Muscle of arm (tissue), 12 donors: ENCODE data around the gene TMEM269. TPM values are rescaled to one million over a fixed set of nuclear protein-coding genes. Genes with fewer than 3 reads are reported as not detected.
"Not testable (repeated sequence)": the region's sequence is repeated elsewhere in the genome, so short reads cannot be mapped to it uniquely, and the experiment has no call there.

Experiments
- DNase-seq: peaks from one replicate; pipeline ENCODE4 v3.0.0-alpha.2; 2013
- polyA plus RNA-seq, 12 donors: library from polyadenylated mRNA; unstranded; fragments of 120-200 nt; gene quantifications; one replicate each; pipeline ENCODE4 v1.2.1, GENCODE V29; 2013; ENCODE audit not compliant: insufficient read length in 12 of 12

The TMEM269 gene
- polyA plus RNA-seq, 12 donors, result 0.41 to 1.2 (median 0.79) TPM; not detected in 2

GRCh38 chr1:42769811-42770210, 15.0 kb upstream of the TMEM269 start:
- no peak for DNase-seq

DNA sequence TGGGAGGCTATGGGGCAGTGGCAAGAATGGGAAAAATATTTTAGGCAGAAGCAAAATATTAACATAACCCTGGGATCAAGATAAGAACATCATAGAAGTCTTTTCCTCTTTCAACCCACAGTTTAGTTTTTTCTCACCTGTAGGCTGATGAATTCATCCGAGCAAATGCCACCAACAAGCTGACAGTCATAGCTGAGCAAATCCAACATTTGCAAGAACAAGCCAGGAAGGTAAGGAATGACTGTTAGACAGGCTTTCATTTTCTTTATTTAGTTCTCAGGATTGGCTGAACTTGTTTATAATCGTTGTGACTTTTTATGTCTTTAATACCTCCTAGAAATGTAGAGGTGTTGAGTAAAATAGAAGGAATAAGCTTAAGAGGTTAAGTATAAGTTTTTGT, 11.4 kb upstream of the TMEM269 start:
- DNase-seq, result no peak

DNA sequence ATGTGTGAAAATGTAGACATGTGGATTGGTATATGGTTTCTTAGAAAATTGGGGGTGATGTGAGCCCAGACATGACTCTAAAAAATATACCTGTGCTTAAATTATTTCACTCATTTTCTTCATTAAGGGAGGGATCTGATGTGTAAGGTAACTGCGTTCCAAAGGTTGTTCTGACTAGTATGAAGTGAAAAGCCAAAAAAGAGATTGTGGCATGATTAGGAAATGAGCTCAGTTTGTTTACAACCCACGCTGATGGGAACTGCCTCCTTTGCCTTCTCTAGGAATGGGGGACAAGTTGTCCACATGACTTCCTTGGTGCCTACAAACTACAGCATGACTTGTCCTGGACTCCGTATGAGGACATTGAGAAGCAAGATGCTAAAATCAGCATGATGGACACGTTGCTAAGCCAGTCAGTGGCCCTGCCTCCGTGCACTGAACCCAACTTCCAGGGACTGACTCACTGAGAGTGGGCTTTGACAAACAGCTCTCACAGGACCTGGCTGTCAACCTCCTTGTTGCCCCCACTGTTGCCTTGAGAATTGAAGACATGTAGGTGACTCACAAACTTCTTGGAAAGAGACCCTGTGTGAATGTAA, 9.8 kb upstream of the TMEM269 start:
- no peak for DNase-seq

DNA sequence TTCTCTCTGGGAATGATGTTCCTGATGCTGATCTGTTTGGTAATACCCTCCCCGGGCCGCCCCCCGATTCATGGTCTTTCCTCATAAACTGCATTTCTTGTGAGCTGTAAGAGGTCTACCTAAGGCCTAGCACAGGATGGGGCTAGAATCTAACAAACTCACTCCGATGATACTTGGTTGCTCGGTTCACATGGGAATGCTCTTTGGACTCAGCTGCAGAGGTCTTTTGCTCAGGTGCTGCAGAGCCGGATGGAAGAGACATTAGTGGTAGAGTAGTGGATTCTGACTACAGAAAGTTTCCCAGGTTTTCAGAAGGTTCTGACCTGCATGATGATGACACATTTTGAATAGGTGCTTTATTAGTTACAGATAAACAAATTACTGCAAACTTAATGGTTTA, 8.3 kb upstream of the TMEM269 start:
- no peak for DNase-seq

- no peak for DNase-seq
Observed at GRCh38 chr1:42777852-42778251, 6.9 kb upstream of the TMEM269 start.

DNA sequence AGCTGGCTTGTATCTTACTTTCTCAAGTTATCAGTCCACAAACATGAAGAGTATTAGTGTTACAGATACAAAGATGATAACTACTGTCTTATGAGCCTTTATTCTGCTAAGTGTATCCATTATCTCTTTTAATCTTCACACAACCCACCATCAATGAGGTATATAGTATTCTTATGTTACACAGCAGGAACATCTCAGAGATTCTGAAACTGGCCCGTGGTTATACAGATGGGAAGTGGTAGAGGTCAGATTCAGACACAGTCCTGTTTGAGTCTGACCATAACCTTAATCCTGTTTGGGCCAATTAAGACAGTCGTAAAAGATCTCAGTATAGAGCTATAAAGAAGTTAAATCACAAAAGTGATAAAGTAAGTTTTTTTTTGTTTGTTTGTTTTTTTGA, 5.1 kb upstream of the TMEM269 start:
- no peak for DNase-seq

- DNase-seq, result no peak
Observed at GRCh38 chr1:42780176-42780575, 4.6 kb upstream of the TMEM269 start.

- DNase-seq, result no peak
Observed at GRCh38 chr1:42783092-42783491, 1.7 kb upstream of the TMEM269 start.

- DNase-seq, result no peak
Observed at GRCh38 chr1:42784547-42784945, 245 bp upstream of the TMEM269 start.

DNA sequence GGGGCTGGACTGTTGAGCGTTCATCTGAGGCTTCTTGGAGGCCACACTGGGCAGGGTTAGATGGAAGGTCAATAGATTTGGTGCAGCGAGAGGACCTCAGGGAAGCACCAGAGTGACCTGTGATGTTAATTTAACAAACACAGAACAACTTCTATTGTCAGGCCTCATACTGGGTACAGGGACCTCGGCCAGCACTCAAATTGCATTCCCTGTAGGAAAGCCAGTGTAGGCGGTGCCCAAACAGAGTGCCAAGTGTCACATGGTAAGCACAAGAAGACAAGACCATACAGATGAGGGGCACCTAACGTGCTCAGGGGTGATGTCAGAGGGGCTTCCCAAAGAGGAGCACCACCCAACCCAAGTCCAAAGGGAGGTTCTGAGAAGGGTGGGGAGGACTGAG, 1.3 kb downstream of the TMEM269 start:
- DNase-seq, result no peak

GRCh38 chr1:42788021-42788420, 3.2 kb downstream of the TMEM269 start:
- no peak for DNase-seq

GRCh38 chr1:42793824-42794223, 9.0 kb downstream of the TMEM269 start:
- DNase-seq, result no peak

- no peak for DNase-seq
Observed at GRCh38 chr1:42797414-42797813, 12.6 kb downstream of the TMEM269 start.

DNA sequence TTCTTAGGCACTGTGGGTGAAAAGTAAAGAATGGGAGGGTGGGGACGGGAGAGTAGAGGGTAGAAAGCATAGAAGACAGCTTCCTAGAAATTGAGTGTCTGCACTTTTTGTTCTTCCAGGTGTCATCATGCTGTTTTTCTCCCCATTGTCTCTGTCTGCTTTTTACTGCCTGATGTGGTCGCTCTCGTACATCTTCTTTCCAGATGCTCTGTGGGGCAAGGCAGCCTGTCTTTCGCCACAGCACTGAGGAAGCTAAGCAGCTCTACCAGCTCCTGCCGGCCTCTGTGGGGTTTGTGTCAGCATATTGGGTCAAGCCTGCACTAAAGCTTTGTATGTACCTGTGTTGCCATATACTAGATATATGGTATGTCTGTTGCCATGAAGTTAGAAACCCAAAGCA, 13.2 kb downstream of the TMEM269 start:
- DNase-seq, result no peak

DNA sequence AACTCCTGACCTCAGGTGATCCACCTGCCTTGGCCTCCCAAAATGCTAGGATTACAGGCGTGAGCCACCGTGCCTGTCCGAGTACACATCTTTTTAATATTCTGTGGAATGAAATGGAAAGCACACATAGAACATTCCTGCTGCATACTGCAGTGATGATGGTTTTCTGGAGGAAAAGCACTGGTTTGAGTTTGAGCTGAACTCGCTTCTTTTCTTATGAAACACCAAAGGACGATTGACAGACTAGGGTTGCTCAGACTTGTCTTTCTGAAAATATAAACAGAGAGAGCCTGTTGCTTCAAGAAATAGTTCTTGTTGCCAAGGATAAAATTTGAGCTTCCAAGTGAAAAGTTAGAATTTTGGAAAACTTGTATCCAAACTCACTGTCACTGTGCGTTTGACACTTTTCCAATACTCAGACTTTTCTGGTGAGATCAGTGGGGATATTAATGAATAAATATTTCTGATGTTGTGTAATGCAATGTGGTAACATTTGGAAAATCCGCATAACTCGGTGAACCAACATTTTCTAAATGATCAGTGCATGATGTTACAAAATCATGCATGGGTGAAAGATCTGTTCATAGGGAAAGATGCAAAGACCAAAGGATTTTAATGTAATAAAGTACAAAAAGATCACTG, 17.2 kb downstream of the TMEM269 start:
- DNase-seq, result peak; percentile 48

DNA sequence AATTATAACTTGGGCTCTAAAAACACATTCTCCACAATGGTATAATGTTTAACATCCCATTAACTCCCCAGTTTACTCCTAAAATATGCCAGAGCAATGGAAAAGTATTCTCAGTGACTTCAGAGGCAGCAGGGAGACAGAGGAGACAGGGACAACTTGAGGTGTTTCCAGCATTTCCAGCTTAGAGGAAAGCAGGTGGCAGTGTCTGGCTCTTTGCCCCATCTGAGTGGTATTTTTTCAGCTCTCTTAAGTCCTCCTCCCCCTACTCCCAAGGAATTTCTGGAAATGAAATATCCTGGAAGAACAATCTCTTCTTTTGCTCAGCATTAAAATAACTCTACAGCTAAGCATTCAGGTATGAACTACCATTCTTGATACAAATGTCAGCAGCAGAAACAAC, 21.4 kb downstream of the TMEM269 start:
- DNase-seq, result no peak

DNA sequence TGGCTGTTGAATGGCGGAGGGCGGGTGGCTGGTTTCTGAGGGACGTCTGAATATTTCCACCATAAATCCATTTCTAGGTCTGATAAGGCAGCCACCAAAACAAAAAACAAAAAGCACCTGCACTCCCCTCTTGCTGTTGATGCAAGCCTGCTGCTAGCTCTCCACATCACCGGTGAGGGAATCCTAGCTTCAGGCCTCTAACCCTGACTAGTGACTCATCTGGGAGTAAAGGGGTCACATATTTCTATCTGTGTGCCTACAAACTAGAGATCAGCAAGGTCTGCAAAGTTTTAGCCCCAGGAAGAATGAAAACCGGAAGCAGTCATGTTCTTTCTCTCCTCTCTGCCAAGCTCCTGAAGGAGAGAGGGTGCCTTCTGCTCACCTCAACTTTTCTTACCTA, 21.8 kb downstream of the TMEM269 start:
- DNase-seq, result no peak

- DNase-seq, result no peak
Observed at GRCh38 chr1:42807056-42807668, 22.4 kb downstream of the TMEM269 start.

DNA sequence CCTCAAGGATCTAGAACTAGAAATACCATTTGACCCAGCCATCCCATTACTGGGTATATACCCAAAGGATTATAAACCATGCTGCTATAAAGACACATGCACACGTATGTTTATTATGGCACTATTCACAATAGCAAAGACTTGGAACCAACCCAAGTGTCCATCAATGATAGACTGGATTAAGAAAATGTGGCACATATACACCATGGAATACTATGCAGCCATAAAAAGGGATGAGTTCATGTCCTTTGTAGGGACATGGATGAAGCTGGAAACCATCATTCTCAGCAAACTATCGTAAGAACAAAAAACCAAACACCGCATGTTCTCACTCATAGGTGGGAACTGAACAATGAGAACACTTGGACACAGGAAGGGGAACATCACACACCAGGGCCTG, 30.0 kb downstream of the TMEM269 start:
- DNase-seq, result not testable (repeated sequence)

GRCh38 chr1:42815941-42816584, 31.3 kb downstream of the TMEM269 start:
- DNase-seq, result peak; percentile 31

DNA sequence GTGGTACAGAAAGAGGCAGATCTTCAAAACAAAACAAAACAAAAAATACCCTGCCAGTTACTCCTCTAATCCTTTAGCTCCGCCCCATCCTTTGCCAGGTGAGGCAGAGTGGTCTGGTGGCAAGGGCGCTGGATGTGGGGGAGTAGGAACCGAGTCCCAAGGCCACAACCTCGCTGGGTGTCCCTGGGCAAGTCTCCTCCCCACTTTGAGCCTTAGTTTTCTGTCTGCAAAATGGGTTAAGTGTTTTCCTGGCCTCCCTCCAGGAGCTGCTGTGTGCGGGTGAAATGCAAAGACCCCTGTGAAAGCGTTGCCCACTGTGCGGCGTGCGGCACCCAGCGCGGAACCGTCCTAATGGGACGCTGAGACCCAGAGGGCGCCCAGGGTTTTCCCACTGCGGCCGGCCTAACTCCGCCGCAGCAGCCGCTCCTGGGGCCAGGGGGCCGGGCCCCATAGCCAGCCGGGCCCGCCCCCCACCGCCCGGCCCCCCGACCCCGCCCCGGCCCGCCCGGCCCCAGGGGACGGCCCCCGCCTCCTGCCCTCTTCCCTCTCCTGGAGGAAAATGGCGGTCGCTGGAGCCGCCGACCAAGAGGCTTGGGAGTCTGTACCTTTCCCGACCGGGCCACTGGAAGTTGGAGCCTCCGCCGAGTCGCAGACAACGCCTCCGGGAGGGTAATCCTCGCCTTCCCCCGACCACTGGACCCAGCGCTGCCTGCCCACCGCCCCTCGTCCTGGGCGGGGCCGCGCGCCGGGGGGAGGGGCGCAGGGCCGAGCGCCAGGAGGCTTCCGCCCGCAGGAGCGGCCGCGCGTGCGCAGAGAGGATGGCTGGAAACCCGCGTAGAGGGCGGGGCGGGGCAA, 32.0 kb downstream of the TMEM269 start, which contains the start of the genes ERMAP and SVBP:
Gene ERMAP (plus strand): TSS at position 538 of the 855 bp plus-strand sequence. CDS start 13,327 bp downstream, outside the sequence.
Gene SVBP (minus strand): TSS at position 813 of the 855 bp plus-strand sequence. CDS start 853 bp downstream, outside the sequence.
- peak; percentile 90 for DNase-seq

DNA sequence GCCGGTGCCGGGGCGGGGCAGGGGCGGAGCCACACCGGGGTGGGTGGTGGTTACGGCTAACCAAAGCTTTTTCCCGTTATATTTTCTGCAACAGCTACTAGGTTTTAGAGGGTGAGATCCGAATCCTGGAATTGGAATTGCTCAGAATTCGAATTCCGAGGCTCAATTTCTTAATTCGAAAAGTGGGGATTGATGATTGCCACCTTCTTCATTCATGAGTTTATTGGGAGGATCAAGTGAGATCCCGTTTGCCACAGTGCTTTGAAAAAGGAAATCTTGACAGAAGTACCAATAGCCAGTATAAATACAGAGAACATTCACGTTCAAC, 32.6 kb downstream of the TMEM269 start:
- no peak for DNase-seq
